Measurements from ENCODE around the gene UBE2E2. TPM values are rescaled to one million over a fixed set of nuclear protein-coding genes. Genes with fewer than 3 reads are reported as not detected.

Gene UBE2E2
- total RNA-seq, 1 donor from 2014 or later: 28.1 TPM

- DNase-seq (ENCODE audit: low read depth in 2 of 2): no peak
Measured at GRCh38 chr3:23440416-23441294, 237.5 kb downstream of the UBE2E2 start.

GRCh38 chr3:23442598-23443383 lies 239.7 kb downstream of the UBE2E2 start:
- DNase-seq (ENCODE audit: low read depth in 2 of 2): peak; percentile 15 to 45

GRCh38 chr3:23444386-23444785 lies 241.3 kb downstream of the UBE2E2 start:
- DNase-seq (ENCODE audit: low read depth in 2 of 2): no peak

GRCh38 chr3:23446301-23446700 lies 243.2 kb downstream of the UBE2E2 start:
- no peak for DNase-seq (ENCODE audit: low read depth in 2 of 2)

GRCh38 chr3:23448998-23449537 lies 245.9 kb downstream of the UBE2E2 start:
- no peak for DNase-seq (ENCODE audit: low read depth in 2 of 2)

- no peak for DNase-seq (ENCODE audit: low read depth in 2 of 2)
Measured at GRCh38 chr3:23450051-23450450, 246.9 kb downstream of the UBE2E2 start.

- DNase-seq (ENCODE audit: low read depth in 2 of 2): no peak
Measured at GRCh38 chr3:23450806-23451205, 247.7 kb downstream of the UBE2E2 start.

GRCh38 chr3:23452408-23452807 lies 249.3 kb downstream of the UBE2E2 start:
- DNase-seq (ENCODE audit: low read depth in 2 of 2): no peak

GRCh38 chr3:23455084-23455483 lies 252.0 kb downstream of the UBE2E2 start:
- peak; percentile 34 to 53 for DNase-seq (ENCODE audit: low read depth in 2 of 2)

GRCh38 chr3:23455775-23456174 lies 252.6 kb downstream of the UBE2E2 start:
- no peak for DNase-seq (ENCODE audit: low read depth in 2 of 2)

- DNase-seq (ENCODE audit: low read depth in 2 of 2): no peak
Measured at GRCh38 chr3:23457697-23458096, 254.6 kb downstream of the UBE2E2 start.

GRCh38 chr3:23459465-23459864 lies 256.3 kb downstream of the UBE2E2 start:
- no peak for DNase-seq (ENCODE audit: low read depth in 2 of 2)

GRCh38 chr3:23459889-23460546 lies 256.9 kb downstream of the UBE2E2 start:
- DNase-seq (ENCODE audit: low read depth in 2 of 2): no peak

GRCh38 chr3:23461069-23461468 lies 257.9 kb downstream of the UBE2E2 start:
- DNase-seq (ENCODE audit: low read depth in 2 of 2): no peak

- no peak for DNase-seq (ENCODE audit: low read depth in 2 of 2)
Measured at GRCh38 chr3:23463791-23464190, 260.7 kb downstream of the UBE2E2 start.

GRCh38 chr3:23465569-23465968 lies 262.4 kb downstream of the UBE2E2 start:
- DNase-seq (ENCODE audit: low read depth in 2 of 2): no peak

- no peak for DNase-seq (ENCODE audit: low read depth in 2 of 2)
Measured at GRCh38 chr3:23468203-23468602, 265.1 kb downstream of the UBE2E2 start.

- DNase-seq (ENCODE audit: low read depth in 2 of 2): no peak
Measured at GRCh38 chr3:23474580-23475357, 271.6 kb downstream of the UBE2E2 start.

- DNase-seq (ENCODE audit: low read depth in 2 of 2): no peak
Measured at GRCh38 chr3:23475446-23475845, 272.3 kb downstream of the UBE2E2 start.

- DNase-seq (ENCODE audit: low read depth in 2 of 2): no peak
Measured at GRCh38 chr3:23479026-23479425, 275.9 kb downstream of the UBE2E2 start.

All from dermis microvascular lymphatic vessel endothelial cell (primary cell).